ENCODE measurements around the gene RAB7B.

- TF ChIP-seq EZH2 (IDR thresholded peaks at IDR 0.05; ENCODE audit: insufficient read depth, poor library complexity, severe bottlenecking) (no peak), EZH2phosphoT487 (IDR thresholded peaks at IDR 0.05; ENCODE audit: insufficient read depth, low read depth) (no peak)
Measured at GRCh38 chr1:206003854-206004800, 932 bp upstream of the RAB7B start.

All from GM23248 (cell line).